H1 (cell line): ENCODE results near the gene ATXN2. TPM values are rescaled to one million over a fixed set of nuclear protein-coding genes. Genes with fewer than 3 reads are reported as not detected.
A peak's percentile ranks its signal among the peaks of the same experiment; 100 is the strongest.

ENCODE experiments used
- CTCF ChIA-PET: fragments of 300-600 bp; sonication (Branson Sonifier 250); formaldehyde crosslinking; loops from one replicate; lab custom pipeline; 2021; ENCODE audit not compliant: partially characterized antibody; lab: Charles Lee
- POLR2A ChIA-PET: fragments of 300-600 bp; sonication (Branson Sonifier 250); formaldehyde crosslinking; loops from one replicate; lab custom pipeline; 2021; ENCODE audit warnings: inconsistent platforms; ENCODE audit not compliant: partially characterized antibody; lab: Charles Lee
- DNase-seq, 2 experiments: peaks; one replicate each; pipeline versions ENCODE4 v3.0.0 to v3.0.0-alpha.2; 2010 to 2022; ENCODE audit warnings: low spot score in 2 of 2, low read depth in 1 of 2, mixed read lengths in 1 of 2
- FAIRE-seq: peaks from 2 replicates; lab custom pipeline; 2011; peaks lifted over from hg19 to GRCh38; lab: Jason Lieb, UNC
- H2AFZ ChIP-seq: 2 replicates; pipeline ENCODE4 v1.8.1; 2012; ENCODE audit warnings: low read length, inconsistent platforms
- H2AK5ac ChIP-seq: 2 replicates; pipeline ENCODE4 v1.6.1; 2013; ENCODE audit warnings: low read depth, low read length
- H2BK120ac ChIP-seq: replicated peaks from 2 replicates; pipeline ENCODE3; 2013; ENCODE audit warnings: low read depth, low read length, inconsistent platforms
- H2BK12ac ChIP-seq: 2 replicates; pipeline ENCODE4 v1.6.1; 2013; ENCODE audit warnings: low read depth, low read length
- H2BK15ac ChIP-seq: 2 replicates; pipeline ENCODE4 v1.6.1; 2013; ENCODE audit warnings: low read length
- H2BK20ac ChIP-seq: 2 replicates; pipeline ENCODE4 v1.6.1; 2013; ENCODE audit warnings: low read length
- H2BK5ac ChIP-seq: 2 replicates; pipeline ENCODE4 v1.6.1; 2013; ENCODE audit warnings: low read depth, low read length
- H3K14ac ChIP-seq: 2 replicates; pipeline ENCODE4 v1.6.1; 2013; ENCODE audit warnings: inconsistent platforms; ENCODE audit not compliant: insufficient read length
- H3K18ac ChIP-seq: 2 replicates; pipeline ENCODE4 v1.6.1; 2013; ENCODE audit warnings: low read length; ENCODE audit errors: extremely low read depth
- H3K23ac ChIP-seq: 2 replicates; pipeline ENCODE4 v1.6.1; 2013; ENCODE audit warnings: inconsistent platforms; ENCODE audit not compliant: insufficient read length
- H3K23me2 ChIP-seq: 2 replicates; pipeline ENCODE4 v1.6.1; 2013; ENCODE audit warnings: low read depth, low read length
- H3K27ac ChIP-seq: 2 replicates; pipeline ENCODE4 v1.6.1; 2011; ENCODE audit warnings: low read depth, low read length, inconsistent platforms
- H3K27me3 ChIP-seq, 4 experiments: replicated peaks in 1 of 4; 1 replicate in 1 of 4; 2 replicates in 3 of 4; pipeline versions ENCODE4 v1.6.1 to v1.8.1; 2011 to 2013; ENCODE audit warnings: low read length in 3 of 4, mild to moderate bottlenecking in 3 of 4, inconsistent platforms in 2 of 4, mixed read lengths in 2 of 4, moderate library complexity in 1 of 4; ENCODE audit not compliant: control insufficient read depth in 3 of 4, insufficient read depth in 3 of 4; ENCODE audit errors: extremely low read depth in 1 of 4
- H3K36me3 ChIP-seq, 4 experiments: 2 replicates each; pipeline versions ENCODE4 v1.6.1 to v1.8.1; 2011 to 2013; ENCODE audit warnings: mild to moderate bottlenecking in 4 of 4, low read length in 3 of 4, moderate library complexity in 2 of 4, control low read depth in 1 of 4, inconsistent platforms in 1 of 4; ENCODE audit not compliant: insufficient read depth in 4 of 4, control insufficient read depth in 2 of 4
- H3K4ac ChIP-seq: replicated peaks from 2 replicates; pipeline ENCODE3; 2013; ENCODE audit warnings: low read length, low read depth, mixed read lengths, inconsistent platforms; ENCODE audit not compliant: insufficient read length
- H3K4me1 ChIP-seq, 4 experiments: replicated peaks in 1 of 4; 1 replicate in 1 of 4; 2 replicates in 3 of 4; pipeline versions ENCODE4 v1.6.1 to v1.8.1; 2011 to 2013; ENCODE audit warnings: low read length in 3 of 4, inconsistent platforms in 2 of 4, mixed read lengths in 1 of 4; ENCODE audit not compliant: insufficient read depth in 4 of 4, control insufficient read depth in 3 of 4
- H3K4me2 ChIP-seq, 2 experiments: 2 replicates each; pipeline versions ENCODE4 v1.6.1 to v1.8.1; 2011 to 2013; ENCODE audit warnings: low read depth in 2 of 2, low read length in 2 of 2, control low read depth in 1 of 2, inconsistent platforms in 1 of 2, mild to moderate bottlenecking in 1 of 2; ENCODE audit not compliant: insufficient read depth in 1 of 2
- H3K4me3 ChIP-seq, 4 experiments: fragments of 200-600, 300-600 bp in 1 of 4; sonication (generic), shearing (Covaris generic), sonication (Bioruptor Twin) in 1 of 4; 2 replicates each; pipeline versions ENCODE4 v1.5.1 to v1.8.1; 2011 to 2016; ENCODE audit warnings: low read length in 4 of 4, low read depth in 3 of 4, control low read depth in 2 of 4, inconsistent platforms in 2 of 4, mild to moderate bottlenecking in 2 of 4, mixed read lengths in 1 of 4, moderate library complexity in 1 of 4; ENCODE audit not compliant: insufficient read depth in 2 of 4; ENCODE audit errors: extremely low read depth in 1 of 4
- H3K56ac ChIP-seq: replicated peaks from 2 replicates; pipeline ENCODE3; 2013; ENCODE audit warnings: low read depth, mild to moderate bottlenecking, mixed read lengths, low read length, inconsistent platforms; ENCODE audit not compliant: insufficient read length
- H3K79me1 ChIP-seq: 2 replicates; pipeline ENCODE4 v1.6.1; 2013; ENCODE audit warnings: low read depth, low read length, control low read depth
- H3K79me2 ChIP-seq, 2 experiments: 2 replicates each; pipeline versions ENCODE4 v1.6.1 to v1.8.1; 2012 to 2013; ENCODE audit warnings: low read length in 2 of 2, mild to moderate bottlenecking in 2 of 2, inconsistent platforms in 1 of 2; ENCODE audit not compliant: insufficient read depth in 2 of 2, control insufficient read depth in 1 of 2
- H3K9ac ChIP-seq, 4 experiments: replicated peaks in 1 of 4; 1 replicate in 1 of 4; 2 replicates in 3 of 4; pipeline versions ENCODE4 v1.6.1 to v1.8.1; 2011 to 2013; ENCODE audit warnings: low read depth in 3 of 4, low read length in 3 of 4, control low read depth in 2 of 4, mild to moderate bottlenecking in 2 of 4, moderate library complexity in 2 of 4, inconsistent platforms in 1 of 4; ENCODE audit errors: extremely low read depth in 1 of 4
- H3K9me3 ChIP-seq, 2 experiments: 2 replicates each; pipeline versions ENCODE4 v1.6.1 to v1.8.1; 2012 to 2013; ENCODE audit warnings: mild to moderate bottlenecking in 2 of 2, moderate library complexity in 2 of 2, control low read depth in 1 of 2, inconsistent platforms in 1 of 2, low read depth in 1 of 2, low read length in 1 of 2, mixed read lengths in 1 of 2; ENCODE audit not compliant: insufficient read depth in 2 of 2
- H4K20me1 ChIP-seq, 2 experiments: replicated peaks in 1 of 2; 2 replicates each; pipeline versions ENCODE3 to v1.8.1; 2011 to 2013; ENCODE audit warnings: inconsistent platforms in 2 of 2, low read length in 2 of 2, mild to moderate bottlenecking in 1 of 2; ENCODE audit not compliant: insufficient read depth in 2 of 2, control insufficient read depth in 1 of 2
- H4K5ac ChIP-seq: 2 replicates; pipeline ENCODE4 v1.6.1; 2013; ENCODE audit warnings: low read length, low read depth, mixed read lengths, inconsistent platforms; ENCODE audit not compliant: insufficient read length
- H4K8ac ChIP-seq: 2 replicates; pipeline ENCODE4 v1.8.0; 2013; ENCODE audit warnings: mild to moderate bottlenecking, moderate library complexity, low read length, inconsistent platforms; ENCODE audit not compliant: insufficient read depth; ENCODE audit errors: extremely low read depth
- H4K91ac ChIP-seq: replicated peaks from 2 replicates; pipeline ENCODE3; 2013; ENCODE audit warnings: low read length, mixed read lengths, inconsistent platforms; ENCODE audit not compliant: insufficient read length
- CTBP2 ChIP-seq: IDR thresholded peaks from 2 replicates; pipeline ENCODE4 v1.7.0; 2011; ENCODE audit warnings: borderline replicate concordance, mild to moderate bottlenecking, moderate library complexity, mixed read lengths, low read length; ENCODE audit not compliant: insufficient read depth, insufficient read length
- NRF1 ChIP-seq: IDR thresholded peaks from 2 replicates; pipeline ENCODE4 v1.6.1; 2011; ENCODE audit warnings: mild to moderate bottlenecking, low read depth, low read length, improper control_type of control experiment
- PHF8 ChIP-seq: fragments of 200-600 bp; sonication (generic); conservative IDR thresholded peaks from 2 replicates; pipeline ENCODE4 v1.7.1; 2012; ENCODE audit warnings: low read depth, mild to moderate bottlenecking, inconsistent platforms, low read length, moderate library complexity
- POLR2A ChIP-seq, 2 experiments: IDR thresholded peaks; 1 replicate in 1 of 2; 2 replicates in 1 of 2; pipeline ENCODE4 v1.6.1; 2011; ENCODE audit warnings: low read depth in 2 of 2, low read length in 2 of 2, mild to moderate bottlenecking in 2 of 2; ENCODE audit errors: control extremely low read depth in 1 of 2
- SRF ChIP-seq: IDR thresholded peaks from 2 replicates; pipeline ENCODE4 v1.6.1; 2011; ENCODE audit warnings: mild to moderate bottlenecking, low read depth, low read length, moderate library complexity
- TBP ChIP-seq: IDR thresholded peaks from 2 replicates; pipeline ENCODE4 v1.6.1; 2011; ENCODE audit warnings: low read depth, low read length, improper control_type of control experiment
- TCF12 ChIP-seq: IDR thresholded peaks from 2 replicates; pipeline ENCODE4 v1.6.1; 2011; ENCODE audit warnings: low read depth, mild to moderate bottlenecking, low read length
- WGBS, 2 experiments: shearing (Covaris generic) in 1 of 2; methylation state at CpG; one replicate each; pipeline versions ENCODE4 v1.1.6 to v1.1.7; 2013 to 2015; ENCODE audit warnings: low lambda C conversion rate in 2 of 2, mixed read lengths in 2 of 2, inconsistent platforms in 1 of 2, low coverage in 1 of 2, missing lambda C conversion rate in 1 of 2; ENCODE audit not compliant: insufficient replicate concordance in 2 of 2, insufficient coverage in 1 of 2, insufficient read length in 1 of 2; ENCODE audit errors: extremely low coverage in 1 of 2, missing lambda C conversion rate in 1 of 2; 5-methylcytosine and 5-hydroxymethylcytosine counted together
- polyA plus RNA-seq, 7 experiments: library from polyadenylated mRNA; depleted of rRNA in 3 of 7; stranded (reverse) in 5 of 7; unstranded in 2 of 7; fragments of >200 nt in 5 of 7; fragments of 200-250 nt in 2 of 7; gene quantifications; 1 replicate in 5 of 7; 2 replicates in 1 of 7; 4 replicates in 1 of 7; pipeline versions ENCODE4 v1.2.1 to v1.2.3, GENCODE V29; 2011 to 2013; ENCODE audit warnings: missing spikeins in 2 of 7, mixed read lengths in 2 of 7
- total RNA-seq: library from RNA; stranded (reverse); fragmentation: NEBNext Ultra II Directional; extraction: Animal tissue kit (Norgen Biotek cat#: 25700); gene quantifications from 2 replicates; pipeline ENCODE4 v1.2.1, GENCODE V29; 2021
- TF ChIP-seq, protein P1 (sequence below): IDR thresholded peaks from 2 replicates; pipeline ENCODE4 v1.6.1; 2011; ENCODE audit warnings: low read length, improper control_type of control experiment

The ATXN2 gene
- total and polyA plus RNA-seq, 2 of the 8 experiments (the other 6 are each of a cell fraction or from before 2014, with no cell fraction given) = 46.6 to 80.7 TPM

DNA sequence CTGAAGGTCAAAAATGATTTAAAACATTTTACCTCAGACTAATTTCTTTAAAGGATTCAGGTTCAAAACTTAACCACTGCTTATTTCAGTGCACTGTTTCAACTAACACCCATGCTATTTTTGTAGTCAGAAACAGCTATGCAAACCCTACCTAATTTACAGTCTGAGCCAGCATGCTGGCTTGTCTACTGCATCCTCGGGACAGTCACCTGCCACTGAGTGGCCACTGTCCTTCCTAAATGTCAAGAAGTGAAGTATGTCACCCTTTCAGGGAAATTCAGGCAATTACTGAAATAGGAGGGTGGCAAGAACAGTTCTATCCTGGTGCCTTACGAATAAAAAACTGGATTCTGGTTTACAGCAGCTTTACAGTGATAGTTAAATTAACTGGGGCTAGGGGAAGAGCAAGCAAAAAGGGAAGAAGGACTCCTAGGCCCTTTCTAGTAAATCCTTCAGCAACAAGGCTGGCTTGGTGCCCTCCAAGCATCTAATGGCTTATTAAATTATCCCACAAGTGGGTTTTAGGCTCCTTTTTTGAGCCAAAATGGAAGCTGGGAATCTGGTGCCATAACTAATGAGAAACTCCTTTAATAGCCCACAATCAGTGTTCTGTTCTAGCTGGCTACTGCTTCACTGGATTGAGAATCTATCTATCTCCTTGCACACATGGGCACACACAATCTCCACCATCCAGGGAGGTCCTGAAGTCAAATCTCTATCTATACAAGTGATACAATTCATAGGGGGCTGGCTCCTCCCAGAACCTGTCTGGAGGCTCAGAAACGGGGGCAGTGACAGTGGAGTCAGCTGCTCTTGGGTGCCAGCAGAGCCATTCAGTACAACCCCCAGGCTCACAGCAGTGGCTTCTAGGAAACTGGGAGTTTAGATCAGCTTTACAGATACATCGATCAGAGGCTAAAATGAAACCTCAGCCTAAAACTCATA lies 150.0 kb downstream of the ATXN2 start:
- FAIRE-seq = no peak
- no peaks in the 10 kb centered on the region for H3K27me3 ChIP-seq
- H3K36me3 ChIP-seq = peaks cover 19 to 51% (median 47%) of the 10 kb centered on the region in 4 experiments
- no peak overlapping the region for H3K23ac ChIP-seq
- H2BK12ac ChIP-seq = no peak overlapping the region
- no peak overlapping the region for H4K91ac ChIP-seq
- H3K14ac ChIP-seq = no peak overlapping the region
- no peak overlapping the region for H2BK120ac ChIP-seq
- H3K23me2 ChIP-seq = no peaks in the 10 kb centered on the region
- no peak overlapping the region for H3K18ac ChIP-seq
- H3K4me1 ChIP-seq = peaks cover 0 to 19% (median 10%) of the 10 kb centered on the region in 4 experiments; a peak in 6 of 7 replicates
- 83% methylated on average over 4 of the region's 4 CpGs; no CpG with 5 or more reads in 1 of the 2 experiments for WGBS, 2 experiments
- peaks cover 6% of the 10 kb centered on the region; the same call in 1 of the 2 replicates for H3K79me1 ChIP-seq
- H3K4me2 ChIP-seq = no peak overlapping the region
- no peak overlapping the region for H3K4ac ChIP-seq
- peaks cover 0 to 3% of the 10 kb centered on the region in 2 experiments; a peak in 1 of 4 replicates for H3K79me2 ChIP-seq
- no peak overlapping the region for H2BK5ac ChIP-seq
- H4K5ac ChIP-seq = no peak overlapping the region
- H3K9ac ChIP-seq = no peak overlapping the region
- peak overlapping the region; percentile 36; the same call in 1 of the 2 replicates for H4K8ac ChIP-seq
- H3K4me3 ChIP-seq = no peak overlapping the region
- no peak overlapping the region for H3K27ac ChIP-seq
- ChIA-PET CTCF (interaction anchor here (0.6 to 31.7 kb wide), 7 partner anchors 8 to 303 kb away, joined by 3 to 838 read pairs (median 37); partner anchors contain the start of gene SH2B3), POLR2A (interaction anchor here (0.7 to 7.1 kb wide), 8 partner anchors 9 to 52 kb away, joined by 3 to 64 read pairs (median 4); partner anchors contain the start of gene SH2B3)
- H2BK20ac ChIP-seq = no peak overlapping the region
- peaks cover 15 to 17% of the 10 kb centered on the region in 2 experiments for H4K20me1 ChIP-seq
- TF ChIP-seq TBP (no peak), TCF12 (no peak), NRF1 (no peak), POLR2A (IDR thresholded peaks at IDR 0.05; ENCODE audit: control extremely low read depth in 1 of 2, low read depth in 2 of 2, low read length in 2 of 2) (peak; percentile 7 to 27; a peak in 2 of 3 replicates), CTBP2 (no peak), PHF8 (no peak), SRF (no peak)
- TF ChIP-seq, protein P1, sequence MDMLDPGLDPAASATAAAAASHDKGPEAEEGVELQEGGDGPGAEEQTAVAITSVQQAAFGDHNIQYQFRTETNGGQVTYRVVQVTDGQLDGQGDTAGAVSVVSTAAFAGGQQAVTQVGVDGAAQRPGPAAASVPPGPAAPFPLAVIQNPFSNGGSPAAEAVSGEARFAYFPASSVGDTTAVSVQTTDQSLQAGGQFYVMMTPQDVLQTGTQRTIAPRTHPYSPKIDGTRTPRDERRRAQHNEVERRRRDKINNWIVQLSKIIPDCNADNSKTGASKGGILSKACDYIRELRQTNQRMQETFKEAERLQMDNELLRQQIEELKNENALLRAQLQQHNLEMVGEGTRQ = no peak
- no peak overlapping the region for H3K56ac ChIP-seq
- no peak overlapping the region for H2AK5ac ChIP-seq
- DNase-seq = peak in 1 of 2 experiments; percentile 29
- H3K9me3 ChIP-seq = no peaks in the 10 kb centered on the region
- no peak overlapping the region for H2AFZ ChIP-seq
- H2BK15ac ChIP-seq = no peak overlapping the region
